ACC112 (cell line): Measurements from ENCODE around the gene RND2.
"Not testable (repeated sequence)": the region's sequence is repeated elsewhere in the genome, so short reads cannot be mapped to it uniquely, and the experiment has no call there.

Experiments used
- H2AFZ ChIP-seq: fragments of 200-600 bp; sonication (generic); one replicate; pipeline ENCODE4 v1.6.0; 2017; ENCODE audit warnings: antibody characterized with exemption, low read length; ENCODE audit not compliant: unreplicated experiment
- H3K27ac ChIP-seq: fragments of 200-600 bp; sonication (generic); 2 replicates; pipeline ENCODE4 v1.5.1; 2014; ENCODE audit warnings: low read depth, mild to moderate bottlenecking, antibody characterized with exemption, low read length, moderate library complexity
- H3K27me3 ChIP-seq: fragments of 200-600 bp; sonication (generic); 2 replicates; pipeline ENCODE4 v1.6.1; 2014; ENCODE audit warnings: mild to moderate bottlenecking, antibody characterized with exemption, low read length, moderate library complexity, mixed read lengths; ENCODE audit not compliant: insufficient read depth
- H3K36me3 ChIP-seq: fragments of 200-600 bp; sonication (generic); 2 replicates; pipeline ENCODE4 v1.6.1; 2016; ENCODE audit warnings: mild to moderate bottlenecking, antibody characterized with exemption, low read length, moderate library complexity, mixed read lengths; ENCODE audit not compliant: insufficient read depth
- H3K4me1 ChIP-seq: fragments of 200-600 bp; sonication (generic); one replicate; pipeline ENCODE4 v1.6.1; 2016; ENCODE audit warnings: low read length, mixed read lengths; ENCODE audit not compliant: insufficient read depth, unreplicated experiment, control insufficient read depth
- H3K4me3 ChIP-seq: fragments of 200-600 bp; sonication (generic); 2 replicates; pipeline ENCODE4 v1.5.1; 2014; ENCODE audit warnings: mild to moderate bottlenecking, low read depth, low read length
- H3K79me2 ChIP-seq: fragments of 200-600 bp; sonication (generic); one replicate; pipeline ENCODE4 v1.6.0; 2016; ENCODE audit warnings: low read length; ENCODE audit not compliant: control insufficient read depth, unreplicated experiment, insufficient read depth

RND2 gene

DNA sequence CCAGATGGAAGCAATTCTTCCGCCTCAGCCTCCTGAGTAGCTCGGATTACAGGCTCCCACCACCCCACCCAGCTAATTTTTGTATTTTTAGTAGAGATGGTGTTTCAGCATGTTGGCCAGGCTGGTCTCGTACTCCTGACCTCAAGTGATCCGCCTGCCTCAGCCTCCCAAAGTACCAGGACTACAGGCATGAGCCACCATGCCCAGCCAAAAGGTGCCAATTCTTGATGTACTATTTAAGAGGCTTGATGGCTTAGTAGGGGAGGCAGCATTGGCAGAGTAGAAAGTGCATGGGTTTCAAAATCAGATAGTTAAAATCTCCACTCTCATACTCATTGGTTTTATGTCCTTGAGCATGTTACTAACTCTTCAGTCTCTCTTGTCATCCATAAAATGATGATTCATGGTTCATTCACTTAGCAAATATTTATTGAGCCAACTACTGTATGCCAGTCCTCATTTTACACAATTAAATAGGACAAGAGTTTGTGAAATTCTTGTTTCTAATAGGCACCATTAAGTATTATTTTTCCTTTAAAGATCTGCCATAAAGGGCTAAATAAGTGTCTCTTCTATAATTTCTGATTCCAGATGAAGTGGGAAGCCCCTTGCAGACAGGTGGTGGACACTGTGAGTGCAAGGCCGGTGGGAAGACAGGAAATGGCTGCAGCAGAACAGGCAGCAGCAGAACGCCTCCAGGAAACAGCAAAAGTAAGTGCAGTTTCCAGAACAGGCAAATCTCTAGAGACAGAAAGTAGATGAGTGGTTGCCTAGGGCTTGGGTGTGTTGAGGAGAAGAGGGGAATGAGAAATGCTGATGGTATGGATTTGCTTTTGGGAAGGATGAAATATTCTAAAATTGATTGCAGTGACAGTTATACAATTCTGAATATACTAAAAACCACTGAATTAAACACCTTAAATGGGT is 35.0 kb upstream of the RND2 start:
- Histone ChIP-seq H3K27ac (peak overlapping the region; percentile 81), H3K79me2 (peaks cover 7% of the 10 kb centered on the region), H3K4me3 (peak overlapping the region; percentile 1; the same call in 1 of the 2 replicates), H3K27me3 (no peaks in the 10 kb centered on the region), H2AFZ (no peak overlapping the region), H3K36me3 (peaks cover 31% of the 10 kb centered on the region), H3K4me1 (peaks cover 38% of the 10 kb centered on the region)

GRCh38 chr17:42991471-42991870 is 33.6 kb upstream of the RND2 start:
- no peak overlapping the region for H2AFZ ChIP-seq
- peak overlapping the region; percentile 81 for H3K27ac ChIP-seq
- no peak overlapping the region for H3K4me3 ChIP-seq
- no peaks in the 10 kb centered on the region for H3K79me2 ChIP-seq
- peaks cover 31% of the 10 kb centered on the region for H3K36me3 ChIP-seq
- no peaks in the 10 kb centered on the region for H3K27me3 ChIP-seq
- peaks cover 34% of the 10 kb centered on the region for H3K4me1 ChIP-seq

GRCh38 chr17:42992872-42993271 is 32.2 kb upstream of the RND2 start:
- H3K36me3 ChIP-seq: peaks cover 21% of the 10 kb centered on the region
- no peak overlapping the region for H3K4me3 ChIP-seq
- peaks cover 40% of the 10 kb centered on the region for H3K4me1 ChIP-seq
- H3K79me2 ChIP-seq: no peaks in the 10 kb centered on the region
- H3K27me3 ChIP-seq: no peaks in the 10 kb centered on the region
- H3K27ac ChIP-seq: no peak overlapping the region
- H2AFZ ChIP-seq: no peak overlapping the region

GRCh38 chr17:42993913-42994312 is 31.1 kb upstream of the RND2 start:
- H3K27me3 ChIP-seq, H2AFZ ChIP-seq, H3K79me2 ChIP-seq, H3K4me3 ChIP-seq, H3K27ac ChIP-seq: not testable (repeated sequence)
- peaks cover 35% of the 10 kb centered on the region for H3K4me1 ChIP-seq
- H3K36me3 ChIP-seq: peaks cover 19% of the 10 kb centered on the region

DNA sequence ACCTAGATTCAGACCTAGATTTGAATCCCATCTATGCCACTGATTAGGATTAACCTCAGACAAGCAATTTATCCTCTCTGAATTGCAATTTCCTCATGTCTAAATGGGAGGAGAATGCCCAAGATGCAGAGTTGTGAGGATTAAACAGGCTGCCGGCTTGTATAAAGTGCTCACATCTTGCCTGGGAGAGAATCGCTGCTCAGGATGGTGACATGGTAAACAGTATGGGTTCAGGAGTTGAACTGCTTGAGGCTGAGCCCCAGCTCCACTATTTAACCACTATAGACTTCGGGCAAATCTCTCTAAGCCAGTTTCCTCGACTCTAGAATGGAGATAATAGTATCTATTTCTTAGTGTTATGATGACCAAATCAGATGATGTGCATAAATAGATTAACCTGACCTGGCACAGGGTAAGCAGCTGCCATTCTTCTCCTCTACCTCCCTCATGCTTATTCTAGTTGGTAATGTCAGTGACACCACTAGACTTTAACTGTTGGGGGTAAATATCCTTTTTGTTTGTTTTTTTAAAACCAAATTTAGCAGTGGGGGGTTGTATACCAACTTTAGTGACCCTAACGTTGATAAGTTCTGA is 27.5 kb upstream of the RND2 start:
- no peaks in the 10 kb centered on the region for H3K27me3 ChIP-seq
- H3K79me2 ChIP-seq: peaks cover 30% of the 10 kb centered on the region
- peak overlapping the region; percentile 54 for H3K4me3 ChIP-seq
- H3K4me1 ChIP-seq: peaks cover 32% of the 10 kb centered on the region
- H3K27ac ChIP-seq: peak overlapping the region; percentile 30
- peak overlapping the region; percentile 60 for H2AFZ ChIP-seq
- H3K36me3 ChIP-seq: peaks cover 19% of the 10 kb centered on the region

DNA sequence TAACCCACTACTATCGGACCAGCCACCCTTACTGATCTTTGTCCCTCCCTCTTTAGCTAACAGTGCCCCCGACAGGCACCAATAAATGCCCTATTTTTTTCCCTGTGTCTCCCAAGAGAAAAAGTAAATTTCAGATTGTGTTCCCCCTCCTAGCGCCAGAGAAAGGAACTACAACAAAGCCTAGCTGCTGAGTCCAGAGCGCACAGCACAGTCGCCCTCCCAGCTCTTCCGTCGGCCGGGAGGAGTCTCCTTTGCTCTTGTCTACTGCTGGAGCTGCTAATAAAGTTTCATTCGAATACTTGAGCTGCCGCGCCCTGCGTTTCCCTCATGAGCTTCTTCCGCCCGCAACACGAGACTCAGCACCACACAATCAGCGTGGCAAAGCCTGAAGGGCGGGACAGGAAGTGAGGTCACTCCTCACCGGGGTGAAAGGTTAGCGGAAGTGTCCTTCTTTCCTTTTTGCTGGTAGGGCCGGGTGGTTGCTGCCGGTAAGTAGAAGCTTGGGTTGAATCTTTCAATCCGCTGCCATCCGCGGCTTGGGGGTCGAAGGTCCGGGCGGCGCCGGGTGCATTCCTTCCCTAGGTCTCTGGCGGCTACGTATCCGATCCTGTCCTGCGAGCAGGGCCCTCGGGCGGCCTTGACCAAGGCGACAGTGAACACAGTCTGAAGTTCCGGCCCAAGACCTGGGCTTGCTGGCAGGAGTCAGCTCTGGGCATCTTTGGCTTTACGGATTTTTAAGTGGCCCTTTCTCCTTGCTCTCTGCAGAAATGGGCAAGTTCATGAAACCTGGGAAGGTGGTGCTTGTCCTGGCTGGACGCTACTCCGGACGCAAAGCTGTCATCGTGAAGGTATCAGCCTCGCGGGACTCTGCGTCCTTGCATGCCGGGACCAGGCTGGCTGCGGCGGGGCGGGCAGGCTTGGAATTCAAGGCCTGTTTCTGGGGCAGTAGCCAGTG is 26.8 kb upstream of the RND2 start, which contains the start of gene RPL27:
RPL27 (plus strand) TSS at position 436 of the 955 bp plus-strand sequence; CDS start at position 768, 332 bp downstream.
- Histone ChIP-seq H3K4me3 (peak within 1 kb of the TSS; percentile 98), H3K79me2 (peaks cover 31% of the 10 kb centered on the region), H3K27me3 (no peaks in the 10 kb centered on the region), H3K36me3 (peaks cover 21% of the 10 kb centered on the region), H3K4me1 (peaks cover 35% of the 10 kb centered on the region), H3K27ac (peak within 1 kb of the TSS; percentile 85), H2AFZ (peak within 1 kb of the TSS; percentile 60)

DNA sequence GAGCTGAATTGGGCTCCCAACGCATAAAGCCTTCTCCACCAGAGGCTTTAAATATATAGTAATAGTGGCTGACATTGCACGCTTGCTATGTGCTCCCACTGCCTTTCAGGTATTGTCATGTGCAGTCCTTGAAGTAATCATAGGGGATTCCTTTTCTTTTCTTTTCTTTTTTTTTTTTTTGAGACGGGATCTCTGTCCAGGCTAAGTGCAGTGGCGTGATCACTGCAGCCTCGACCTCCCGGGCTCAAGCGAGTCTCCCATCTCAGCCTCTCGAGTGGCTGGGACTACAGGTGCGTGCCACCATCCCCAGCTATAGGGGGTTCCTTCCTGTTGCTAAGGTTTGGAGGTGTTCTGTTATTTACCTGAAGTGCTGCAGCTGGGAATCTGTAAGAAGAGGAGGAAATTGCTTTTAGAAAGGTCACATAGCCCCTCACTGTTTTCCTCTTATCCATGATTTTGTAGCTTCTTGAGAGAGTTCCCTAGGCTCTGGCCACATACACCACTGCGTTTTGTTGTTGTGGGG is 26.0 kb upstream of the RND2 start:
- Histone ChIP-seq H2AFZ (no peak overlapping the region), H3K79me2 (peaks cover 31% of the 10 kb centered on the region), H3K27ac (peak overlapping the region; percentile 85), H3K27me3 (no peaks in the 10 kb centered on the region), H3K4me3 (peak overlapping the region; percentile 98), H3K4me1 (peaks cover 41% of the 10 kb centered on the region), H3K36me3 (peaks cover 26% of the 10 kb centered on the region)

DNA sequence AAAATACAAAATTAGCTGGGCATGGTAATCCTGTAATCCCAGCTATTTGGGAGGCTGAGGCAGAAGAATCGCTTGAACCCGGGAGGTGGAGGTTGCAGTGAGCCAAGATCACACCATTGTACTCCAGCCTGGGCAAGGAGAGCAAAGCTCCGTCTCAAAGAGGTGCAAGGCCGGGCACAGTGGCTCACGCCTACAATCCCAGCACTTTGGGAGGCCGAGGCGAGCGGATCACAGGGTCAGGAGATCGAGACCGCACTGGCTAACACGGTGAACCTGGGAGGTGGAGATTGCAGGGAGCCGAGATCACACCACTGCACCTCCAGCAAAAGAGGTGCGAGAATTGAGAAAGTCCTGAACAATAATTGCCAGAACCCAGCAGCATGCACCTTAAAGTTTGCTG is 24.1 kb upstream of the RND2 start:
- H2AFZ ChIP-seq, H3K27me3 ChIP-seq: not testable (repeated sequence)
- H3K27ac ChIP-seq: peak overlapping the region; percentile 71; the same call in 1 of the 2 replicates
- peaks cover 46% of the 10 kb centered on the region for H3K4me1 ChIP-seq
- peaks cover 26% of the 10 kb centered on the region for H3K36me3 ChIP-seq
- peaks cover 31% of the 10 kb centered on the region for H3K79me2 ChIP-seq
- 0 out of 2 replicates have a peak overlapping the region, but pooled peaks have one; percentile 35 for H3K4me3 ChIP-seq

GRCh38 chr17:43003542-43004172 is 21.4 kb upstream of the RND2 start:
- no peak overlapping the region for H3K4me3 ChIP-seq
- no peak overlapping the region for H2AFZ ChIP-seq
- H3K27me3 ChIP-seq: no peaks in the 10 kb centered on the region
- H3K36me3 ChIP-seq: peaks cover 25% of the 10 kb centered on the region
- H3K4me1 ChIP-seq: peaks cover 44% of the 10 kb centered on the region
- peak overlapping the region; percentile 71 for H3K27ac ChIP-seq
- H3K79me2 ChIP-seq: peaks cover 45% of the 10 kb centered on the region
